ENCODE measurements around the gene SEPTIN3.

SEPTIN3 gene

GRCh38 chr22:41969110-41969646 is at the start of gene SEPTIN3:
TSS of gene SEPTIN3 (plus strand) at chr22:41969443. CDS start at chr22:41971493, 2,050 bp downstream.
- DNase-seq = no peak

- DNase-seq = no peak
Observed at GRCh38 chr22:41920271-41920976, 48.8 kb upstream of the SEPTIN3 start.

GRCh38 chr22:41922328-41922727 is 46.9 kb upstream of the SEPTIN3 start:
- no peak for DNase-seq

- DNase-seq = no peak
Observed at GRCh38 chr22:41922940-41923594, 46.2 kb upstream of the SEPTIN3 start.

- DNase-seq = no peak
Observed at GRCh38 chr22:41923595-41924276, 45.5 kb upstream of the SEPTIN3 start.

GRCh38 chr22:41925783-41926460 is 43.3 kb upstream of the SEPTIN3 start:
- DNase-seq = peak; percentile 91

- no peak for DNase-seq
Observed at GRCh38 chr22:41927813-41928212, 41.4 kb upstream of the SEPTIN3 start.

- no peak for DNase-seq
Observed at GRCh38 chr22:41928593-41929417, 40.4 kb upstream of the SEPTIN3 start.

- no peak for DNase-seq
Observed at GRCh38 chr22:41929418-41929810, 39.8 kb upstream of the SEPTIN3 start.

GRCh38 chr22:41931701-41932269 is 37.5 kb upstream of the SEPTIN3 start:
- peak; percentile 48 for DNase-seq

- DNase-seq = no peak
Observed at GRCh38 chr22:41932353-41932752, 36.9 kb upstream of the SEPTIN3 start.

GRCh38 chr22:41933411-41934177 is 35.6 kb upstream of the SEPTIN3 start:
- peak; percentile 43 for DNase-seq

GRCh38 chr22:41934284-41935014 is 34.8 kb upstream of the SEPTIN3 start:
- peak; percentile 39 for DNase-seq

- peak; percentile 47 for DNase-seq
Observed at GRCh38 chr22:41935015-41935351, 34.3 kb upstream of the SEPTIN3 start.

GRCh38 chr22:41935509-41935908 is 33.7 kb upstream of the SEPTIN3 start:
- peak; percentile 43 for DNase-seq

GRCh38 chr22:41936894-41937169 is 32.4 kb upstream of the SEPTIN3 start:
- no peak for DNase-seq

GRCh38 chr22:41939981-41940831 is 29.0 kb upstream of the SEPTIN3 start:
- DNase-seq = peak; percentile 54

- DNase-seq = peak; percentile 93
Observed at GRCh38 chr22:41940832-41941765, 28.1 kb upstream of the SEPTIN3 start.

Data from islet precursor cell (in vitro differentiated cells).